ENCODE measurements around the gene POLR3B. TPM values are rescaled to one million over a fixed set of nuclear protein-coding genes. Genes with fewer than 3 reads are reported as not detected.
A peak's percentile ranks its signal among the peaks of the same experiment; 100 is the strongest.

POLR3B gene
- total and polyA plus RNA-seq, 9 donors, result 8.9 to 13.3 (median 11.8) TPM

DNA sequence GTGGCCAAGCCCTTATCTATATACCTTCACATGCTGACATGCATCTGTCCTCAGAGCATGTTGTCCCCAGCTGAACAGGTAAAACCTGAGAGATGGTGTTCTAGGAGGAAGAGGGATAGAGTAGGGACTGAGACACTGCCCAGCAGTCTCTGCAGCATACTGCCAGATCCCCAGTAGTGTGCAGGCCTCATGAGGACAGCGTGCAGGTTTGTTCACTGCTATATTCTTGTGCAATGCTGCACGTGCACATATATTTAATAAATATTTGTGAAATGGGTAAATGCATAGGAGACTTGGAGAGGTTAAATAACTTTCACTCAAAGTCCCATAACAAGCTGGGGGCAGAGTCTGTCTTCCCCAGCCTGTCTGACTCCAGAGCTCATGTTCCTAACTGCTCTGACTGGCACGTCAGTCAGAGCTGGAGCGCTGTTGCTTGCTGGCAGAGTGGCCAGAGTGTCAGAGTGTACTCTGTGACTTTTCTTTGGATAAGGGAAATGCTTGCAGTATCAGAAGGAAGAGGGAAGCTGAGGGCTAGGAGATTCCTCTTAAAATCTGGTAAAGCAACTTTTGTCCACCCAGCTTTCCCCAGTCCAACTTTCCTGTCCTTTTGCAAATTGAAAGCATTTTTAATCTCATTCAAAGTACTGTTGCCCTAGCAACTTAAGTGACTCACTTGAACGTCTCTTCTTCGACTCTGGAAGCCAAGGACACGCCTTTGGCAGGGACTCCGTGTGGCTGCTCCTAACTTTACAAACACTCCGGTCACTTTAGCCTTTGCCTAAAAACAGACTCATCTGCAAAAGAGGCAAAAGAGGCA, 14.9 kb upstream of the POLR3B start:
- DNase-seq, result peak; percentile 97
- H3K4me1 ChIP-seq (ENCODE audit: control insufficient read depth, insufficient read depth, low read length), result peaks cover 21% of the 10 kb centered on the region
- H3K27me3 ChIP-seq (ENCODE audit: control insufficient read depth, insufficient read depth, low read length), result no peaks in the 10 kb centered on the region
- 33% methylated on average over 2 of the region's 9 CpGs for WGBS (ENCODE audit: insufficient coverage)
- no peak overlapping the region for H3K4me3 ChIP-seq (ENCODE audit: low read length)
- no peaks in the 10 kb centered on the region for H3K9me3 ChIP-seq (replicated peaks; ENCODE audit: control insufficient read depth, low read depth, low read length)
- H3K27ac ChIP-seq (ENCODE audit: low read length), result peak overlapping the region; percentile 81
- peaks cover 13% of the 10 kb centered on the region for H3K36me3 ChIP-seq (ENCODE audit: control insufficient read depth, insufficient read depth, low read length)

GRCh38 chr12:106343214-106343528, 14.4 kb upstream of the POLR3B start:
- WGBS (ENCODE audit: insufficient coverage), result 43% methylated on average over 1 of the region's 2 CpGs
- peaks cover 13% of the 10 kb centered on the region for H3K36me3 ChIP-seq (ENCODE audit: control insufficient read depth, insufficient read depth, low read length)
- peaks cover 21% of the 10 kb centered on the region for H3K4me1 ChIP-seq (ENCODE audit: control insufficient read depth, insufficient read depth, low read length)
- H3K4me3 ChIP-seq (ENCODE audit: low read length), result no peak overlapping the region
- DNase-seq, result no peak
- no peaks in the 10 kb centered on the region for H3K9me3 ChIP-seq (replicated peaks; ENCODE audit: control insufficient read depth, low read depth, low read length)
- peak overlapping the region; percentile 81 for H3K27ac ChIP-seq (ENCODE audit: low read length)
- H3K27me3 ChIP-seq (ENCODE audit: control insufficient read depth, insufficient read depth, low read length), result no peaks in the 10 kb centered on the region

DNA sequence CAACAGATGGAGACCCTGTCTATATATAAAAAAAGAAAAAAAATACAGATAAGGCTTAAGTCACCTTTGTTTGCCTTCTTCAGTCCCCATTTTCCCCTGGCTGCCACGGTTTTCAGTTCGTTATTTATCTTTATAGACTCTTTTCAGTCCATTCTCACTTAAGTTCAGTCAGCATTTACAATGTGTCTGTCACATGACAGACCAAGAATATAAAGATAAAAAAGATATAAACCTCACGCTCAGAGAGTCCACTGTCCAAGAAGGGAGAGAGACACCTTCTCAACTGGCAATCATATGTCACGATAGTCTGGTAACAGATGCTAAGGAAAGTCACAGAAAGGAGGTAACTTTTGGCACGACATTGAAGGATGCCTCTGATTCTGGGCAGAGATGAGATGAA, 13.4 kb upstream of the POLR3B start:
- no peak for DNase-seq
- peaks cover 13% of the 10 kb centered on the region for H3K36me3 ChIP-seq (ENCODE audit: control insufficient read depth, insufficient read depth, low read length)
- H3K4me3 ChIP-seq (ENCODE audit: low read length), result no peak overlapping the region
- H3K4me1 ChIP-seq (ENCODE audit: control insufficient read depth, insufficient read depth, low read length), result peaks cover 21% of the 10 kb centered on the region
- H3K27ac ChIP-seq (ENCODE audit: low read length), result no peak overlapping the region
- 100% methylated on average over 2 of the region's 5 CpGs for whole genome bisulfite sequencing (ENCODE audit: insufficient coverage)
- H3K27me3 ChIP-seq (ENCODE audit: control insufficient read depth, insufficient read depth, low read length), result no peaks in the 10 kb centered on the region
- H3K9me3 ChIP-seq (replicated peaks; ENCODE audit: control insufficient read depth, low read depth, low read length), result no peaks in the 10 kb centered on the region

GRCh38 chr12:106345746-106346145, 11.8 kb upstream of the POLR3B start:
- H3K9me3 ChIP-seq (replicated peaks; ENCODE audit: control insufficient read depth, low read depth, low read length), result no peaks in the 10 kb centered on the region
- peak; percentile 44 for DNase-seq
- H3K4me1 ChIP-seq (ENCODE audit: control insufficient read depth, insufficient read depth, low read length), result peaks cover 21% of the 10 kb centered on the region
- no peak overlapping the region for H3K4me3 ChIP-seq (ENCODE audit: low read length)
- no peaks in the 10 kb centered on the region for H3K27me3 ChIP-seq (ENCODE audit: control insufficient read depth, insufficient read depth, low read length)
- 57% methylated on average over 4 of the region's 5 CpGs for WGBS (ENCODE audit: insufficient coverage)
- H3K27ac ChIP-seq (ENCODE audit: low read length), result no peak overlapping the region
- H3K36me3 ChIP-seq (ENCODE audit: control insufficient read depth, insufficient read depth, low read length), result peaks cover 13% of the 10 kb centered on the region

GRCh38 chr12:106348411-106348810, 9.1 kb upstream of the POLR3B start:
- no CpG with 5 or more reads among the region's 4 CpGs for WGBS (ENCODE audit: insufficient coverage)
- Histone ChIP-seq H3K4me1 (ENCODE audit: control insufficient read depth, insufficient read depth, low read length) (peaks cover 4% of the 10 kb centered on the region), H3K36me3 (ENCODE audit: control insufficient read depth, insufficient read depth, low read length) (peaks cover 7% of the 10 kb centered on the region)

GRCh38 chr12:106353175-106353574, 4.4 kb upstream of the POLR3B start:
- H3K36me3 ChIP-seq (ENCODE audit: control insufficient read depth, insufficient read depth, low read length), result no peaks in the 10 kb centered on the region
- no peak overlapping the region for H3K27ac ChIP-seq (ENCODE audit: low read length)
- H3K4me3 ChIP-seq (ENCODE audit: low read length), result no peak overlapping the region
- H3K27me3 ChIP-seq (ENCODE audit: control insufficient read depth, insufficient read depth, low read length), result no peaks in the 10 kb centered on the region
- 74% methylated on average over 2 of the region's 6 CpGs for WGBS (ENCODE audit: insufficient coverage)
- no peaks in the 10 kb centered on the region for H3K9me3 ChIP-seq (replicated peaks; ENCODE audit: control insufficient read depth, low read depth, low read length)
- no peak for DNase-seq
- H3K4me1 ChIP-seq (ENCODE audit: control insufficient read depth, insufficient read depth, low read length), result no peaks in the 10 kb centered on the region

More at GRCh38 chr12:106348411-106348810, 9.1 kb upstream of the POLR3B start:
- Histone ChIP-seq H3K9me3 (replicated peaks; ENCODE audit: control insufficient read depth, low read depth, low read length) (no peaks in the 10 kb centered on the region), H3K27ac (ENCODE audit: low read length) (no peak overlapping the region), H3K4me3 (ENCODE audit: low read length) (no peak overlapping the region), H3K27me3 (ENCODE audit: control insufficient read depth, insufficient read depth, low read length) (no peaks in the 10 kb centered on the region)
- no peak for DNase-seq

DNA sequence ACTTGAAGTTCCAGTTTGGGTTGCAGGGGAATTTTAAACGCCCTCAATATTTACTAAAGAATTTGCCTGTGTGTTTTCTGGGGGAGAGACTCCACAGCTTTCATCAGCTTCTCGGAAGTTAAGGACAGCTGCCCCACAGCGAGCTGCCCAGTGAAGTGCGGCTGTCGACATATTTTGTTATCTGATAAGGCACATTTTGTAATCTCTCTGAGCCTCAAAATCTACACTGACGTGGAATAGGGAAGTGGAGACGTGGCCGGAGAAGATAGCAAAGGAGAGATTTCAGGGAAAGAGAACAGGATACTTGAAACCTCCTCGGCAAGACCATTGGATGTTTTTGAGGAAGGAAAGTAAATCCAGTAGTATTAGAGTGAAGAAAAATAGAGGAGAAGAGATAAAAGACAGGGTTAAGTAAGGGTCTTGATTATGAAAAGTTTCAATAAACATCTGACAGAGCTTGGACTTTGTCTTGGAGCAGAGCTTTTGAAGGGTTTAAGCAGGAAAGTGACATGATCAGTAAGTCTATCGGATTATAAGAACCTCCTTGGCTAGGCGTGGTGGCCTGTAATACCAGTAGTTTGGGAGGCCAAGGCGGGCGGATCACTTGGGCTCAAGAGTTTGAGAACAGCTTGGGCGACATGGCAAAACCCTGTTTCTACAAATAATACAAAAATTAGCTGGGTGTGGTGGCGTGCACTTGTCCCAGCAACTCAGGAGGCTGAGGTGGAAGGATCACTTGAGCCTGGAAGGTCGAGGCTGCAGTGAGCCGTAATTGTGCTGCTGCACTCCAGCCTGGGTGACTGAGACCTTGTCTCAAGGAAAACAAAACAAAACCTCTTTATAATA, 1.1 kb downstream of the POLR3B start:
- Histone ChIP-seq H3K4me1 (ENCODE audit: control insufficient read depth, insufficient read depth, low read length) (peaks cover 5% of the 10 kb centered on the region), H3K9me3 (replicated peaks; ENCODE audit: control insufficient read depth, low read depth, low read length) (no peaks in the 10 kb centered on the region), H3K27ac (ENCODE audit: low read length) (peak overlapping the region; percentile 97), H3K27me3 (ENCODE audit: control insufficient read depth, insufficient read depth, low read length) (no peaks in the 10 kb centered on the region), H3K36me3 (ENCODE audit: control insufficient read depth, insufficient read depth, low read length) (no peaks in the 10 kb centered on the region), H3K4me3 (ENCODE audit: low read length) (peak overlapping the region; percentile 78)
- no peak for DNase-seq
- WGBS (ENCODE audit: insufficient coverage), result 0% methylated on average over 3 of the region's 17 CpGs

DNA sequence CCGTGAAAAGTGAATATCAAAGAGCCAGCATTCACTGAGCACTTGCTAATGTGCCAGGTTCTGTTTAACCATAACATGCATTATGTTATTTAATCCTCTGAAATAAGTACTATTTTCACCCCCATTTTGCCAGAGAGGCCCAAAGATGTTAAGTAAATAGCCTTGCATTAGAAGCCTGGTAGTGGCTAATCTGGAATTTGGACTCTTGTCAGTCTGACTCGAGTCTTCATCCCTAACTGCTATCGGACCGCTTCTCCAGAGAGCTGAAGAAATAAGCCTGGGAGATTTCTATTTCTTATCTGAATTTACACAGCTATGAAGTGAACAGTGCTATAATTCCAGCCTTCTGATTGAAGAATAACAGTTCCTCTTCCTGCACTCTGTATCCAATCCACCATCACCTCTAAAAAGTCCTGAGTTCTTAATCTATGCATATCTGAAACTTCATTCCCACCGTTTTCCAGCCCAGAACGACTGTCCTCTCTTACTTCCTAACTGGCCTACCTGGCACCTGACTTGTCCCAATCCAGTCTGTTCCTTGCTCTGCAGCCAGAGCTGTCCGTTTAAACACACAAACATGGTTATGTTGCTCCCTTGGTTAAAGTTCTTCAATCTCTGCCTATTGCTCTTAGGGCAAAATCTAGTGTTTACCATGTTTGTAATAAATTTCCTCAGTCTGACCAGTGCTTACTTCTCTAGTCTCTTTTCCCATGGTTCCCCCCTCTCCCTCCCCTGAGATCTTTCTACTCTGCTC, 2.3 kb downstream of the POLR3B start:
- no peak overlapping the region for H3K27ac ChIP-seq (ENCODE audit: low read length)
- H3K9me3 ChIP-seq (replicated peaks; ENCODE audit: control insufficient read depth, low read depth, low read length), result no peaks in the 10 kb centered on the region
- no peak overlapping the region for H3K4me3 ChIP-seq (ENCODE audit: low read length)
- WGBS (ENCODE audit: insufficient coverage), result 72% methylated on average over 5 of the region's 7 CpGs
- no peak for DNase-seq
- peaks cover 6% of the 10 kb centered on the region for H3K36me3 ChIP-seq (ENCODE audit: control insufficient read depth, insufficient read depth, low read length)
- H3K4me1 ChIP-seq (ENCODE audit: control insufficient read depth, insufficient read depth, low read length), result peaks cover 5% of the 10 kb centered on the region
- H3K27me3 ChIP-seq (ENCODE audit: control insufficient read depth, insufficient read depth, low read length), result no peaks in the 10 kb centered on the region

- H3K27ac ChIP-seq (ENCODE audit: low read length), result no peak overlapping the region
- H3K27me3 ChIP-seq (ENCODE audit: control insufficient read depth, insufficient read depth, low read length), result no peaks in the 10 kb centered on the region
- DNase-seq, result no peak
- peaks cover 5% of the 10 kb centered on the region for H3K4me1 ChIP-seq (ENCODE audit: control insufficient read depth, insufficient read depth, low read length)
- peaks cover 6% of the 10 kb centered on the region for H3K36me3 ChIP-seq (ENCODE audit: control insufficient read depth, insufficient read depth, low read length)
- H3K9me3 ChIP-seq (replicated peaks; ENCODE audit: control insufficient read depth, low read depth, low read length), result no peaks in the 10 kb centered on the region
- no peak overlapping the region for H3K4me3 ChIP-seq (ENCODE audit: low read length)
- 79% methylated on average over 4 of the region's 5 CpGs for WGBS (ENCODE audit: insufficient coverage)
These were observed 2.9 kb downstream of the POLR3B start for GRCh38 chr12:106360400-106360994.

Measured in muscle of leg (tissue), 11 donors.